LNCAP (cell line): ENCODE data around the gene PAX5.

ENCODE experiments used
- TF ChIP-seq, protein P1 (sequence below): fragments of 450-650 bp; IDR thresholded peaks from 2 replicates; pipeline ENCODE4 v1.5.1; 2017; ENCODE audit warnings: mild to moderate bottlenecking

Gene PAX5

DNA sequence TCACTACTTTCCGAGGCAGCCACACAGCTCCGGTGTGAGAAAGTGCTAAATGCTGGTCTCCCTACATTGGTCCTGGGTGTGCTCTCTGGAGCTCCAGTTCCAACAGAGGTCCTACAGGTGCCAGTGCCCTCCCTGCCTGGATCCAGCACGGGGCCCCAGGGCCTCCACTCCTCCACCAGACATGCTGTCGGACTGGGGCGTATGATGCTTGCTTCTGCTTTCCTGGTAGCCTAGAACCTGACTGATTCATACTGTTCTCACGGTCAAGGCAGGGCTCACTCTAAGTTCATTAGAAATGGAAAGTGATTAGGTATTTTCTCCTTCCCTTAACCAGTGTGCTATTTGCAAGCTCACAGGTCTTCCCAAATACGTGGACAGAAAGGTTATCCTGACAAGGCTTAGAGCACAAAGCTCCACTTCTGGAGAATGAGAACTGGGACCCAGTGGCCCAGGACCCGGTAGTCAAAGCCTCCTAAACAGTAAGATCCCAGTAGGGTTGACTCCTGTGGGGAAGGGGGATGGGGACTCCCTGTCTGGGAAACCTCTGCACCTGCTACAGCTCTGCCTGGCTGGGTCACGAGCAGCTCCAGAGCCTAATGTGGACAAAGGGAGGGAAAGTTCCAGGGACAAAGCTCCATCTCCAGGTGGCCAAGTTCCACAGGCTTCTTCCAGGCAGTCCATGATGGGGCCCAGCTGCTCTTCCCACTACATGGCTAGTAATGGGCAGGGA is 98.1 kb downstream of the PAX5 start:
- TF ChIP-seq, protein P1, sequence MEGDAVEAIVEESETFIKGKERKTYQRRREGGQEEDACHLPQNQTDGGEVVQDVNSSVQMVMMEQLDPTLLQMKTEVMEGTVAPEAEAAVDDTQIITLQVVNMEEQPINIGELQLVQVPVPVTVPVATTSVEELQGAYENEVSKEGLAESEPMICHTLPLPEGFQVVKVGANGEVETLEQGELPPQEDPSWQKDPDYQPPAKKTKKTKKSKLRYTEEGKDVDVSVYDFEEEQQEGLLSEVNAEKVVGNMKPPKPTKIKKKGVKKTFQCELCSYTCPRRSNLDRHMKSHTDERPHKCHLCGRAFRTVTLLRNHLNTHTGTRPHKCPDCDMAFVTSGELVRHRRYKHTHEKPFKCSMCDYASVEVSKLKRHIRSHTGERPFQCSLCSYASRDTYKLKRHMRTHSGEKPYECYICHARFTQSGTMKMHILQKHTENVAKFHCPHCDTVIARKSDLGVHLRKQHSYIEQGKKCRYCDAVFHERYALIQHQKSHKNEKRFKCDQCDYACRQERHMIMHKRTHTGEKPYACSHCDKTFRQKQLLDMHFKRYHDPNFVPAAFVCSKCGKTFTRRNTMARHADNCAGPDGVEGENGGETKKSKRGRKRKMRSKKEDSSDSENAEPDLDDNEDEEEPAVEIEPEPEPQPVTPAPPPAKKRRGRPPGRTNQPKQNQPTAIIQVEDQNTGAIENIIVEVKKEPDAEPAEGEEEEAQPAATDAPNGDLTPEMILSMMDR = no peak

DNA sequence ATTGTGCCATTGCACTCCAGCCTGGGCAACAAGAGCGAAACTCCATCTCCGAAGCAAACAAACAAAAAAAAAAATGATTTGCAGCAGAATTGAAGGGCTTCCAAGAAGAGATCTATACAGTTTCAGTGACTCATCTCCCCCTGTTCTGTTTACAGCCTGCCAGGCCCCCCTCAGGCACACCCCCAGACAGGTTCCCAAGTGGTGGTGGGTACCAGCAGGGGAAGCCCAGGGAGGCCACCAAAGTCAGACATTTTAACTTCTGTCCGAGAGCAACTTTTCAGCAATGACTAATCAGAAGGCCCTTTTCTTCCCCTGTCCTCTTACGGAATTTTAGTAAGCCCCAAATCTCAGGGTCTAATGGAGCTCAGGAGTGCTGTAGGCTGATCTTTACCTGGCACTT is 98.7 kb downstream of the PAX5 start:
- TF ChIP-seq, protein P1 = no peak

DNA sequence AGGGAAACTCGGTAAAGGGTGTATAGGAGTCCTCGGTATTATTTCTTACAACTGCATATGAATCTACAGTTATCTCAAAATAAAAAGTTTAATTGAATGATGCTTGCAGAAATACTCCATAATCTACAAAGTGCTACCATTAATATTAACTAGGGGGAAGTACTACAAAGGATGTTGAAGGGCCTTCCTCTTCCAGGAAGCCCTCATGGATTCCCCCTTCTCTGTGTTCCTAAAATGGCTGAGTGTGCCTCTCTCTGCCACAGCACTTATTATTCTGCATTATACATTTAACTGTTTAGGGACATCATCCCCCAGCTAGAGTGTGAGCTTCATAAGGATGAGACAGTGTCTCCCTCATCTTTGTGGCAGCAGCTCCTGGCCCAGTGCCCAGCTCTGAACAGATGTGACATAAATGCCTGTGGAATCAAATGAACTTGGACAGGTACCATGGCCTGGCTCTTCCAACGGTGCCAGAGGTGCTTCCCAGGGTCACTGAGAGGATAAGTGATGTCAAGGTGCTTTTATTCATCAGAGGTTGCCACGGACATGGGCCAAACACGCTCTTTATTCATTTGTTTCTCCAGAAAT is 99.5 kb downstream of the PAX5 start:
- TF ChIP-seq, protein P1 = no peak

DNA sequence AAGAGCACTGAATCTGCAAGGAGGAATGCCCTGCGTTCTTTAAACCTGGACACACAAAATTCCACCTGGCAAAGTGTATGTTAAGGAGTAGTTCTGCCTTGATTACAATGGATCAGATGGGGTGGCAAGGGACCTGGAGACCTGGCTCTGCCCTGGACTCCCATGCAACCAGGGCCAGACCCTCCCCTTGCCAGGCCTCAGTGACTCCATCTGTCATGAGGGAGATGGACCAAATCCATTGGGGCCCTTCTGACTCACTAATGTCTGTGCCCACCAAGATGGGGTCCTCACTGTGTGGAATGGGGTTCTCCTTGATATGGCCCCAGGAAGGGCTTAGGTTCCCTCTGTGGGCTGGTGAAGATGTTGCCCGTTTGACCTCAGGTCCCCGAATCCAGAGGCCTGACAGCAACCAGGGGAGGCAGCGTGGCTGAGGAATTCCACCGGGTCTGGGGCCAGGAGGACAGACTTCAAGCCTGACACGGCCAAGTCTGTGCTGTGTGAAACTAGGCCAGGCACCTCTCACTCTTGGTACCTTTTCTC is 100.3 kb downstream of the PAX5 start:
- TF ChIP-seq, protein P1 = no peak

DNA sequence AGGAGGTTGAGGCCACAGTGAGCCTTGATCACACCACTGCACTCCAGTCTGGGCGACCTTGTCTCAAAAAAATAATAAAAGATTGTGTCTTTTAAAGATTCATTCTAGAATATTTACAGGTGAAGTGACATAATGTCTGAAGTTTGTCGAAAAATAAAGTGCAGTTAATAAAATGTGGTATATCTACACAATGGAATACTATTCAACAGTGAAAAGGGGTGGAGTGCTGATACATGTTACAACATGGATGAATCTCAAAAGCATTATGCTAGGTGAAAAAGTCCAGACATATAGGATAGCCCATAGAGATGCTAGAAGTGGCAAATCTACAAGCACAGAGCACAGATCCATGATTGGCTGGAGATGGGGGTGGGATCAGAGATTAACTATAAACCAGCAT is 101.9 kb downstream of the PAX5 start:
- TF ChIP-seq, protein P1 = no peak

DNA sequence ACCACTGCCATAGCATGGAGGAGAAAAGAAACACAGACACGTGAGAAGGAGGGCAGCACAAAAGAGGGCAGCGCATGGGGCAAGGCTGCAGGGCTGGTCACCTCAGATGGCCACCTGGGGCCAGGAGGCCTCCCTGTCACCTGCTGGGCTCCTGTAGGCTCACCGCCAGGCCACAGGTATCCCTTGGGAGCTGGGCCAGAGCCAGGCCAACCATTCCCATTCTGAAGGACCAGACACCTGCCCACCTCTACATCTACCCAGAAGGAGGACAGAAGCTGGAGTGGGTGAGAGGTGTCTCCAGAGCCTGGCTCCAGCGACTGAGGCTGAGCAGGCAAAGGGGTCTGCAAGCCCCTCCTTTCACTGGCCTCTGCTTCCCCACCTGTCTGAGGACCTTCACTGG is 103.1 kb downstream of the PAX5 start:
- TF ChIP-seq, protein P1 = no peak

DNA sequence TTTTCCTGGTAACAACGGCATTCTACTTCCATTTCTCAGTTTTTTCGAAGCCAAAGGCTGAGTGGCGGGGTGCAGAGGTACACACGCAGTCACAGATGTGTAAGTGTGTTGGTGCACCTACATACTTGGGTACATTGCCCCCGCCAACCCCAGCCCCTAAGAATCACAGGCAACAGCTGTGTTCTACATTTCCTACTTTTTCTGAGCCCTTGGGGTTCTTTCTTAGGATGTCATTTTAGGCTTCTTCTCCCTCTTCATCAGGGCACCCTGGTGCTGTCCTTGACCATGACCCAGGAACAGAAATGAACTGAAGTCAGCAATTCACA is 104.8 kb downstream of the PAX5 start:
- TF ChIP-seq, protein P1 = no peak
